SK-N-SH treated with all-trans-retinoic acid at 6 μM for 48 hours (cell line): Measurements from ENCODE around the gene PDE3A.

Experiments used
- ATAC-seq: fragments of 200-7000 bp; cut with Tn5 transposase; 3 replicates; pipeline ENCODE4 v1.9.1; 2020; ENCODE audit warnings: mild to moderate bottlenecking, moderate library complexity
- ARNTL ChIP-seq: fragments of 450-650 bp; formaldehyde crosslinking; IDR thresholded peaks from 2 replicates; pipeline ENCODE4 v1.5.0; 2020; ENCODE audit warnings: low read depth, mild to moderate bottlenecking, moderate library complexity, borderline replicate concordance
- BACH2 ChIP-seq: fragments of 250-450 bp; sonication (Bioruptor Pico); IDR thresholded peaks from 2 replicates; pipeline ENCODE4 v1.9.0; 2021; ENCODE audit warnings: mild to moderate bottlenecking, borderline replicate concordance
- CREB5 ChIP-seq: fragments of 250-450 bp; sonication (Bioruptor Pico); IDR thresholded peaks from 2 replicates; pipeline ENCODE4 v1.5.1; 2020; ENCODE audit warnings: low read depth, mild to moderate bottlenecking, moderate library complexity
- CSDC2 ChIP-seq: fragments of 250-450 bp; sonication (Bioruptor Pico); IDR thresholded peaks from 2 replicates; pipeline ENCODE4 v1.5.0; 2020; ENCODE audit warnings: mild to moderate bottlenecking, moderate library complexity
- CSRNP3 ChIP-seq: fragments of 250-450 bp; sonication (Bioruptor Pico); IDR thresholded peaks from 2 replicates; pipeline ENCODE4 v1.5.1; 2021; ENCODE audit warnings: mild to moderate bottlenecking, moderate library complexity
- ESRRG ChIP-seq: fragments of 250-450 bp; sonication (Bioruptor Pico); IDR thresholded peaks from 2 replicates; pipeline ENCODE4 v1.6.1; 2021; ENCODE audit warnings: mild to moderate bottlenecking
- ISL1 ChIP-seq: fragments of 250-450 bp; sonication (Bioruptor Pico); IDR thresholded peaks from 2 replicates; pipeline ENCODE4 v2.1.2; 2022; ENCODE audit warnings: mild to moderate bottlenecking, moderate library complexity
- PATZ1 ChIP-seq: fragments of 250-450 bp; sonication (Bioruptor Pico); IDR thresholded peaks from 2 replicates; pipeline ENCODE4 v1.8.0; 2020; ENCODE audit warnings: mild to moderate bottlenecking, moderate library complexity, borderline replicate concordance
- POU6F1 ChIP-seq: fragments of 250-450 bp; sonication (Bioruptor Pico); IDR thresholded peaks from 2 replicates; pipeline ENCODE4 v1.8.0; 2021; ENCODE audit warnings: low read depth, mild to moderate bottlenecking, moderate library complexity, borderline replicate concordance
- PPARA ChIP-seq: fragments of 250-450 bp; sonication (Bioruptor Pico); IDR thresholded peaks from 2 replicates; pipeline ENCODE4 v1.5.0; 2020; ENCODE audit warnings: mild to moderate bottlenecking, borderline replicate concordance
- RARB ChIP-seq: fragments of 250-450 bp; sonication (Bioruptor Pico); IDR thresholded peaks from 2 replicates; pipeline ENCODE4 v1.8.0; 2021; ENCODE audit warnings: mild to moderate bottlenecking, moderate library complexity
- SNAI2 ChIP-seq: fragments of 250-450 bp; sonication (Bioruptor Pico); IDR thresholded peaks from 2 replicates; pipeline ENCODE4 v1.5.0; 2020; ENCODE audit warnings: mild to moderate bottlenecking, moderate library complexity
- TOX ChIP-seq: fragments of 250-450 bp; sonication (Bioruptor Pico); IDR thresholded peaks from 2 replicates; pipeline ENCODE4 v1.8.0; 2021; ENCODE audit warnings: mild to moderate bottlenecking, moderate library complexity, borderline replicate concordance
- TSHZ2 ChIP-seq: fragments of 250-450 bp; sonication (Bioruptor Pico); IDR thresholded peaks from 2 replicates; pipeline ENCODE4 v1.5.0; 2020; ENCODE audit warnings: mild to moderate bottlenecking, moderate library complexity
- ZC3H10 ChIP-seq: fragments of 250-450 bp; sonication (Bioruptor Pico); IDR thresholded peaks from 2 replicates; pipeline ENCODE4 v1.5.1; 2021; ENCODE audit warnings: mild to moderate bottlenecking, moderate library complexity
- ZFP3 ChIP-seq: fragments of 250-450 bp; sonication (Bioruptor Pico); IDR thresholded peaks from 2 replicates; pipeline ENCODE4 v1.5.0; 2020; ENCODE audit warnings: mild to moderate bottlenecking, moderate library complexity
- ZFP30 ChIP-seq: fragments of 450-650 bp; formaldehyde crosslinking; IDR thresholded peaks from 2 replicates; pipeline ENCODE4 v1.5.0; 2022; ENCODE audit warnings: mild to moderate bottlenecking, moderate library complexity
- ZNF565 ChIP-seq: fragments of 450-650 bp; formaldehyde crosslinking; conservative IDR thresholded peaks from 2 replicates; pipeline ENCODE4 v1.5.0; 2020; ENCODE audit warnings: low read depth, mild to moderate bottlenecking, moderate library complexity
- ZNF70 ChIP-seq: fragments of 450-650 bp; formaldehyde crosslinking; IDR thresholded peaks from 2 replicates; pipeline ENCODE4 v1.5.0; 2020; ENCODE audit warnings: mild to moderate bottlenecking, moderate library complexity
- ZNF8 ChIP-seq: fragments of 450-650 bp; formaldehyde crosslinking; IDR thresholded peaks from 2 replicates; pipeline ENCODE4 v1.5.0; 2020; ENCODE audit warnings: mild to moderate bottlenecking, moderate library complexity

Gene PDE3A

GRCh38 chr12:20398686-20399085, 30.3 kb downstream of the PDE3A start:
- no peak for TF ChIP-seq ESRRG (CRISPR knock-in tag)
- no peak for TF ChIP-seq ZC3H10
- TF ChIP-seq CREB5 (CRISPR knock-in tag) = no peak
- no peak for TF ChIP-seq ZFP3 (CRISPR knock-in tag)
- TF ChIP-seq ZNF70 = no peak
- no peak for TF ChIP-seq TSHZ2 (CRISPR knock-in tag)
- no peak for TF ChIP-seq ZNF8
- no peak for TF ChIP-seq ARNTL (CRISPR knock-in tag)
- no peak for TF ChIP-seq TOX (CRISPR knock-in tag)
- no peak for TF ChIP-seq POU6F1 (CRISPR knock-in tag)
- no peak for TF ChIP-seq ISL1
- no peak for TF ChIP-seq ZNF565 (CRISPR knock-in tag)
- TF ChIP-seq SNAI2 = no peak
- TF ChIP-seq PATZ1 (CRISPR knock-in tag) = no peak
- TF ChIP-seq PPARA = no peak
- no peak for TF ChIP-seq BACH2
- no peak for ATAC-seq

GRCh38 chr12:20400003-20400402, 31.7 kb downstream of the PDE3A start:
- no peak for TF ChIP-seq RARB (CRISPR knock-in tag)
- TF ChIP-seq ISL1 = no peak
- no peak for TF ChIP-seq POU6F1 (CRISPR knock-in tag)
- no peak for TF ChIP-seq ESRRG (CRISPR knock-in tag)
- TF ChIP-seq PATZ1 (CRISPR knock-in tag) = no peak
- TF ChIP-seq CSRNP3 (CRISPR knock-in tag) = no peak
- TF ChIP-seq BACH2 = no peak
- no peak for TF ChIP-seq TSHZ2 (CRISPR knock-in tag)
- no peak for TF ChIP-seq ZNF565 (CRISPR knock-in tag)
- TF ChIP-seq CSDC2 (CRISPR knock-in tag) = no peak
- no peak for TF ChIP-seq ZNF8
- TF ChIP-seq SNAI2 = no peak
- TF ChIP-seq ARNTL (CRISPR knock-in tag) = no peak
- no peak for TF ChIP-seq ZFP3 (CRISPR knock-in tag)
- TF ChIP-seq CREB5 (CRISPR knock-in tag) = no peak
- no peak for TF ChIP-seq ZFP30 (CRISPR knock-in tag)
- TF ChIP-seq, all 23 proteins: peak for 0
- ATAC-seq = no peak
